Natural killer cell (primary cell): ENCODE measurements around the gene SARDH. TPM values are rescaled to one million over a fixed set of nuclear protein-coding genes. Genes with fewer than 3 reads are reported as not detected.

Experiments
- ATAC-seq, 3 donors: fragments of 150-1000 bp in 2 of 3; fragments of 200-7000 bp in 1 of 3; cut with Tn5 transposase; 1 replicate in 1 of 3; 2 replicates in 2 of 3; pipeline ENCODE4 v1.10.0; 2021; ENCODE audit warnings: mild to moderate bottlenecking in 2 of 3, moderate library complexity in 2 of 3
- DNase-seq, 2 donors: peaks; one replicate each; pipeline versions ENCODE4 v3.0.0 to v3.0.0-alpha.2; 2013 to 2021; ENCODE audit warnings: mixed read lengths in 1 of 2
- H3K27ac ChIP-seq: one replicate; pipeline ENCODE4 v1.5.1; 2013; ENCODE audit warnings: mild to moderate bottlenecking, low read length
- H3K27me3 ChIP-seq: one replicate; pipeline ENCODE4 v1.6.1; 2013; ENCODE audit warnings: low read length; ENCODE audit not compliant: control insufficient read depth, insufficient read depth
- H3K36me3 ChIP-seq: one replicate; pipeline ENCODE4 v1.6.1; 2013; ENCODE audit warnings: low read length; ENCODE audit not compliant: control insufficient read depth, insufficient read depth
- H3K4me1 ChIP-seq: one replicate; pipeline ENCODE4 v1.6.1; 2013; ENCODE audit warnings: low read length; ENCODE audit not compliant: control insufficient read depth, insufficient read depth
- H3K4me3 ChIP-seq: one replicate; pipeline ENCODE4 v1.5.1; 2013; ENCODE audit warnings: low read length
- H3K9me3 ChIP-seq: one replicate; pipeline ENCODE4 v1.6.1; 2013; ENCODE audit warnings: low read length; ENCODE audit not compliant: control insufficient read depth, insufficient read depth
- H3K27ac Mint-ChIP-seq, 2 donors: one replicate each; pipeline ENCODE4 v1.8.0; 2022; ENCODE audit warnings: mild to moderate bottlenecking in 2 of 2, mixed read lengths in 2 of 2, moderate library complexity in 1 of 2
- H3K27me3 Mint-ChIP-seq, 2 donors: one replicate each; pipeline ENCODE4 v1.8.0; 2022; ENCODE audit warnings: low read depth in 2 of 2, mixed read lengths in 2 of 2
- H3K36me3 Mint-ChIP-seq: one replicate; pipeline ENCODE4 v1.8.0; 2022; ENCODE audit warnings: mixed read lengths
- H3K4me1 Mint-ChIP-seq, 2 donors: one replicate each; pipeline ENCODE4 v1.8.0; 2022; ENCODE audit warnings: mixed read lengths in 2 of 2
- H3K4me3 Mint-ChIP-seq: one replicate; pipeline ENCODE4 v1.8.0; 2022; ENCODE audit warnings: mild to moderate bottlenecking, moderate library complexity, mixed read lengths
- H3K9me3 Mint-ChIP-seq, 2 donors: one replicate each; pipeline ENCODE4 v1.8.0; 2022; ENCODE audit warnings: mixed read lengths in 2 of 2
- WGBS: methylation state at CpG from one replicate; pipeline ENCODE4 v1.1.7; 2013; ENCODE audit warnings: missing lambda C conversion rate; ENCODE audit not compliant: insufficient coverage; 5-methylcytosine and 5-hydroxymethylcytosine counted together
- intact Hi-C: fragments of 100-400 bp; cut with micrococcal nuclease; formaldehyde crosslinking; loops from one replicate; pipeline ENCODE4 v1.14.2; 2022
- total RNA-seq, 4 donors: library from RNA; stranded (reverse); fragments of 120-200 nt in 1 of 4; gene quantifications; one replicate each; pipeline versions ENCODE4 v1.2.3 to v1.2.4, GENCODE V29; 2013 to 2022
- TF ChIP-seq, protein P1 (sequence below): fragments of 200-600 bp; IDR thresholded peaks from one replicate; pipeline ENCODE4 v1.8.0; 2022; ENCODE audit warnings: antibody characterized with exemption

The SARDH gene
- total RNA-seq, 3 donors from 2014 or later (not counting 1 experiment from before 2014, with no cell fraction given) = 2.2 to 6.8 (median 4.1) TPM

DNA sequence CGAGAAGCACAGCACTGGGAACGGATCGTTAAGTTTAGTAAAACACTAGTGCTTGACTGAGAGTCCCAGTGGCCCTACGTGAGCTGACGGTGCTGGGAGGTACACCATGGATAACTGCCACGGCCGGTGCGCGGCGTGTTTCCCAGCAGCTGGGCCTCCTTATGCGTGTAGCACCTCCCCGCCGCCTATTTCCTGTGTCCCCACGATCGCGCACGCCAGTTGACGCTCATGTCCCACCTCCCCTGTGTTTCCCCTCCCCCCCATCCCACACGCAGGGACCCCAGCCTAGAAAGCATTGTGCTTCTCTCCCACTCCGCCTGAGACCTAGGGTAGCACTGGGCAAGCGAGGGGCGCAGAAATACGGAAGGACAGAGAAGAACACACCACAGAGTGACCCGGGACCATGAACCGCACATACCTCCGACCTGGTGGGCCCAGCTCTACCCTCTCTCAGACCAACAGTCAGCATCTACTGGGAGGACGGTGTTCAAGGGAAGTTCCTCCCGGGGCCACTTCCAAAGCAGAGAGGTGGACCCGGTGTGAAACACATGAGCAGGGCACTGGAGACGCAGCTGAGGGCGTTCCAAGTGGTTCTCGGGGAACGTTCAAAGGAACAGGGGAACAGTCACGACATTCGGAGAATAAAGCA lies 56.4 kb downstream of the SARDH start:
- intact Hi-C loops = no loop called here
- Mint-ChIP-seq H3K9me3 (no peaks in the 10 kb centered on the region), H3K4me1 (peaks cover 0 to 5% of the 10 kb centered on the region in 2 donors), H3K27me3 (no peaks in the 10 kb centered on the region), H3K36me3 (no peaks in the 10 kb centered on the region), H3K4me3 (no peak overlapping the region), H3K27ac (no peak overlapping the region)
- DNase-seq (no peak), ATAC-seq (no peak)
- Histone ChIP-seq H3K4me1 (peaks cover 36% of the 10 kb centered on the region), H3K27ac (no peak overlapping the region), H3K27me3 (no peaks in the 10 kb centered on the region), H3K9me3 (no peaks in the 10 kb centered on the region), H3K36me3 (no peaks in the 10 kb centered on the region), H3K4me3 (no peak overlapping the region)
- TF ChIP-seq, protein P1, sequence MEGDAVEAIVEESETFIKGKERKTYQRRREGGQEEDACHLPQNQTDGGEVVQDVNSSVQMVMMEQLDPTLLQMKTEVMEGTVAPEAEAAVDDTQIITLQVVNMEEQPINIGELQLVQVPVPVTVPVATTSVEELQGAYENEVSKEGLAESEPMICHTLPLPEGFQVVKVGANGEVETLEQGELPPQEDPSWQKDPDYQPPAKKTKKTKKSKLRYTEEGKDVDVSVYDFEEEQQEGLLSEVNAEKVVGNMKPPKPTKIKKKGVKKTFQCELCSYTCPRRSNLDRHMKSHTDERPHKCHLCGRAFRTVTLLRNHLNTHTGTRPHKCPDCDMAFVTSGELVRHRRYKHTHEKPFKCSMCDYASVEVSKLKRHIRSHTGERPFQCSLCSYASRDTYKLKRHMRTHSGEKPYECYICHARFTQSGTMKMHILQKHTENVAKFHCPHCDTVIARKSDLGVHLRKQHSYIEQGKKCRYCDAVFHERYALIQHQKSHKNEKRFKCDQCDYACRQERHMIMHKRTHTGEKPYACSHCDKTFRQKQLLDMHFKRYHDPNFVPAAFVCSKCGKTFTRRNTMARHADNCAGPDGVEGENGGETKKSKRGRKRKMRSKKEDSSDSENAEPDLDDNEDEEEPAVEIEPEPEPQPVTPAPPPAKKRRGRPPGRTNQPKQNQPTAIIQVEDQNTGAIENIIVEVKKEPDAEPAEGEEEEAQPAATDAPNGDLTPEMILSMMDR = no peak
- 93% methylated on average over 35 of the region's 35 CpGs for WGBS

DNA sequence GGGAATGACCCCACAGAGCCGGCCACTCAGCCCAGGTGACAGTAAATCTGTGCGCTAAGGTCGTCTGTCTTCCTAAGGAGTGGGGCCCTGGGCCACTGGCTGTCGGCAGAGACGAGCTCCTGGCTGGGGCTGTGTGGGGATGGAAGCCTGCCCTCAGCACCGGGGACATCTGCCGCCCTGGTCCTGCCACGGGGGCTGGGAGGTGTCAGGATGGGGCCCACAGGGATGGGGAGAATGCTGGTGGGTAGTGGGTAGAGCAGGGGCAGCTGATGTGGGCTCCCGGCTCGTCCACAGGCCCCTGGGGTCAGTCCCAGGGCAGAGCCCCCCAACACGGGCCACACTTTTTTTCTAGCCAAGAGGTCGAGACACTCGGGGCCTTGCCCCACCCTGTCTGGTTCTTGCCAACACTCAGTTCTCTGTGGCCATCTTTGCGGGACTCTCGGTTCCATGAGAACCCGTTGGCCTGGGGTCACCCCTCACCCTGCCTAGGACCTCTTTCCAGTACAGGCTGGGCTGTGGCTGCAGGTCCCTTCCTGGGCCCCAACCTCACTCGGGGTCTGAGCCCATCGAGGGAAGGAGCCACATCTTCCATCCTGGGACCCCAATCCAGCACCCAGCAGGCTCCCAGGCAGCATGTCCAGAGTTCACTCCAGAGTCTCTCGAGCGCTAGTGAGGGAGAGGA lies 57.0 kb downstream of the SARDH start:
- ATAC-seq (no peak), DNase-seq (no peak)
- H3K27me3 Mint-ChIP-seq = no peaks in the 10 kb centered on the region
- no peaks in the 10 kb centered on the region for H3K36me3 Mint-ChIP-seq
- 88% methylated on average over 20 of the region's 20 CpGs for WGBS
- no peaks in the 10 kb centered on the region for H3K9me3 Mint-ChIP-seq
- no peaks in the 10 kb centered on the region for H3K27me3 ChIP-seq
- H3K4me3 ChIP-seq = no peak overlapping the region
- no peak overlapping the region for H3K27ac ChIP-seq
- H3K4me1 Mint-ChIP-seq = peaks cover 0 to 12% of the 10 kb centered on the region in 2 donors
- intact Hi-C loops = no loop called here
- H3K9me3 ChIP-seq = no peaks in the 10 kb centered on the region
- TF ChIP-seq, protein P1 = no peak
- H3K27ac Mint-ChIP-seq = no peak overlapping the region
- no peaks in the 10 kb centered on the region for H3K36me3 ChIP-seq
- no peak overlapping the region for H3K4me3 Mint-ChIP-seq
- peaks cover 41% of the 10 kb centered on the region for H3K4me1 ChIP-seq

DNA sequence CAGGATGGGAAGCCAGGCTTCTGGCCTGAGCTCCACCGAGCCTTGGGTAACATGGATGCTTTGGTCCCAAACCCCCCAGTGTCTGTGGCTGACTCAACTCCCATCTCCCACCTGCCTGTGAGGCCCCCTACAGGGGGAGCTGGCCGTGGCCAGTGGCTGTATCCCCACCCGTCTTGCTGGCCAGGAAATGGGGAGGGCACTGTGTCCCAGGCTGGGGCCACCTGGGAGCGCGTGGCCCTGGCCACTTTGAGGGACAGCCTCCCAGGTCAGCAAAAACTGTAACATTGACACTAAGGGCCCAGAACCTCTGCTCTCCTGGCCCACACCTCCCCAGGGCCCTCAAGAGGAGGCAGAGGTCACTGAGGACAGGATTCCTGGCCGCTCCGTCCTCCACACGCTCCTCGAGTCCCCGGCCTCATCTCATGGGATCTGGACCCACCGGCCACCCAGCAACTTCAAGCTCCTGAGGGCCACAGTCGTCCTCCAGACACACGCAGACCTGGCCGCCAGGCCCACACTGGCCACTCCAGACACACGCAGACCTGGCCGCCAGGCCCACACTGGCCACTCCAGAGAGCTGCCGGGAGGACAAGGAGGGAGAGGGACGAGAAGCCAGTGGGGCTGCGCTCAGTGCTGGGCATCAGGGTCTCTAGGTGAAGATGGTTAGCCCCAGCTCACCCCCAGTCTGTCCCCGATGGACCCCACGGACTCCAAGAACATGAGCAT lies 57.7 kb downstream of the SARDH start:
- H3K36me3 ChIP-seq = no peaks in the 10 kb centered on the region
- Mint-ChIP-seq H3K27me3 (no peaks in the 10 kb centered on the region), H3K36me3 (no peaks in the 10 kb centered on the region), H3K4me1 (peaks cover 0 to 12% of the 10 kb centered on the region in 2 donors), H3K4me3 (no peak overlapping the region), H3K27ac (no peak overlapping the region), H3K9me3 (no peaks in the 10 kb centered on the region)
- H3K27me3 ChIP-seq = no peaks in the 10 kb centered on the region
- TF ChIP-seq, protein P1 = no peak
- peaks cover 41% of the 10 kb centered on the region for H3K4me1 ChIP-seq
- WGBS = 83% methylated on average over 21 of the region's 21 CpGs
- no peak overlapping the region for H3K4me3 ChIP-seq
- DNase-seq (no peak), ATAC-seq (no peak)
- H3K27ac ChIP-seq = no peak overlapping the region
- intact Hi-C loops = no loop called here
- H3K9me3 ChIP-seq = no peaks in the 10 kb centered on the region
